Neural progenitor cell (in vitro differentiated cells): Measurements from ENCODE around the gene MRPL17.

Source experiments
- EZH2phosphoT487 ChIP-seq: fragments of 200-600 bp; sonication (generic); IDR thresholded peaks from 2 replicates; pipeline ENCODE4 v1.6.1; 2017; ENCODE audit warnings: antibody characterized with exemption
- TF ChIP-seq, protein P1 (sequence below): fragments of 200-600 bp; sonication (generic); IDR thresholded peaks from 2 replicates; pipeline ENCODE4 v1.5.1; 2017; ENCODE audit warnings: antibody characterized with exemption, mild to moderate bottlenecking

- TF ChIP-seq, protein P1, sequence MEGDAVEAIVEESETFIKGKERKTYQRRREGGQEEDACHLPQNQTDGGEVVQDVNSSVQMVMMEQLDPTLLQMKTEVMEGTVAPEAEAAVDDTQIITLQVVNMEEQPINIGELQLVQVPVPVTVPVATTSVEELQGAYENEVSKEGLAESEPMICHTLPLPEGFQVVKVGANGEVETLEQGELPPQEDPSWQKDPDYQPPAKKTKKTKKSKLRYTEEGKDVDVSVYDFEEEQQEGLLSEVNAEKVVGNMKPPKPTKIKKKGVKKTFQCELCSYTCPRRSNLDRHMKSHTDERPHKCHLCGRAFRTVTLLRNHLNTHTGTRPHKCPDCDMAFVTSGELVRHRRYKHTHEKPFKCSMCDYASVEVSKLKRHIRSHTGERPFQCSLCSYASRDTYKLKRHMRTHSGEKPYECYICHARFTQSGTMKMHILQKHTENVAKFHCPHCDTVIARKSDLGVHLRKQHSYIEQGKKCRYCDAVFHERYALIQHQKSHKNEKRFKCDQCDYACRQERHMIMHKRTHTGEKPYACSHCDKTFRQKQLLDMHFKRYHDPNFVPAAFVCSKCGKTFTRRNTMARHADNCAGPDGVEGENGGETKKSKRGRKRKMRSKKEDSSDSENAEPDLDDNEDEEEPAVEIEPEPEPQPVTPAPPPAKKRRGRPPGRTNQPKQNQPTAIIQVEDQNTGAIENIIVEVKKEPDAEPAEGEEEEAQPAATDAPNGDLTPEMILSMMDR: no peak
- TF ChIP-seq EZH2phosphoT487: no peak
Measured at GRCh38 chr11:6671991-6672390, 11.1 kb downstream of the MRPL17 start.
